ENCODE data around the gene SIDT2. TPM values are rescaled to one million over a fixed set of nuclear protein-coding genes. Genes with fewer than 3 reads are reported as not detected.
"Not testable (repeated sequence)": the region's sequence is repeated elsewhere in the genome, so short reads cannot be mapped to it uniquely, and the experiment has no call there.

The SIDT2 gene
- total RNA-seq, 1 donor from 2014 or later, result 13.1 TPM

GRCh38 chr11:117171404-117172061, 7.0 kb upstream of the SIDT2 start:
- no peak for DNase-seq (ENCODE audit: low read depth, low spot score)

GRCh38 chr11:117172724-117173421, 5.7 kb upstream of the SIDT2 start:
- peak; percentile 45 for DNase-seq (ENCODE audit: low read depth, low spot score)

- no peak for DNase-seq (ENCODE audit: low read depth, low spot score)
Observed at GRCh38 chr11:117175104-117175503, 3.4 kb upstream of the SIDT2 start.

- no peak for DNase-seq (ENCODE audit: low read depth, low spot score)
Observed at GRCh38 chr11:117175781-117176180, 2.8 kb upstream of the SIDT2 start.

- no peak for DNase-seq (ENCODE audit: low read depth, low spot score)
Observed at GRCh38 chr11:117176186-117176585, 2.4 kb upstream of the SIDT2 start.

GRCh38 chr11:117177534-117178209, 871 bp upstream of the SIDT2 start:
- no peak for DNase-seq (ENCODE audit: low read depth, low spot score)

GRCh38 chr11:117179048-117179999, 781 bp downstream of the SIDT2 start:
- DNase-seq (ENCODE audit: low read depth, low spot score), result no peak

GRCh38 chr11:117180020-117180419, 1.5 kb downstream of the SIDT2 start:
- no peak for DNase-seq (ENCODE audit: low read depth, low spot score)

- peak; percentile 71 for DNase-seq (ENCODE audit: low read depth, low spot score)
Observed at GRCh38 chr11:117180661-117181585, 2.4 kb downstream of the SIDT2 start.

- no peak for DNase-seq (ENCODE audit: low read depth, low spot score)
Observed at GRCh38 chr11:117181586-117182550, 3.3 kb downstream of the SIDT2 start.

GRCh38 chr11:117182551-117182935, 4.0 kb downstream of the SIDT2 start:
- DNase-seq (ENCODE audit: low read depth, low spot score), result no peak

GRCh38 chr11:117183178-117183577, 4.6 kb downstream of the SIDT2 start:
- not testable (repeated sequence) for DNase-seq (ENCODE audit: low read depth, low spot score)

GRCh38 chr11:117183724-117184349, 5.3 kb downstream of the SIDT2 start:
- no peak for DNase-seq (ENCODE audit: low read depth, low spot score)

- DNase-seq (ENCODE audit: low read depth, low spot score), result no peak
Observed at GRCh38 chr11:117185736-117186430, 7.3 kb downstream of the SIDT2 start.

GRCh38 chr11:117186431-117186761, 7.9 kb downstream of the SIDT2 start:
- no peak for DNase-seq (ENCODE audit: low read depth, low spot score)

GRCh38 chr11:117187007-117187406, 8.5 kb downstream of the SIDT2 start:
- no peak for DNase-seq (ENCODE audit: low read depth, low spot score)

- no peak for DNase-seq (ENCODE audit: low read depth, low spot score)
Observed at GRCh38 chr11:117187428-117187798, 8.9 kb downstream of the SIDT2 start.

GRCh38 chr11:117187799-117188481, 9.4 kb downstream of the SIDT2 start:
- no peak for DNase-seq (ENCODE audit: low read depth, low spot score)
